NCI-H2196 treated with DMSO at 0.1 percent for 48 hours (cell line): ENCODE measurements around the gene SMIM14.
"Not testable (repeated sequence)": the region's sequence is repeated elsewhere in the genome, so short reads cannot be mapped to it uniquely, and the experiment has no call there.

Experiments used
- DNase-seq: peaks from one replicate; lab custom pipeline; 2025; ENCODE audit not compliant: unreplicated experiment; lab: John Stamatoyannopoulos, UW

The SMIM14 gene

GRCh38 chr4:39648213-39648612, 9.5 kb upstream of the SMIM14 start:
- DNase-seq: no peak

GRCh38 chr4:39642885-39643552, 4.4 kb upstream of the SMIM14 start:
- no peak for DNase-seq

- DNase-seq: no peak
Measured at GRCh38 chr4:39641451-39641850, 2.8 kb upstream of the SMIM14 start.

GRCh38 chr4:39637586-39638353, 895 bp downstream of the SMIM14 start:
- DNase-seq: peak; percentile 23

- no peak for DNase-seq
Measured at GRCh38 chr4:39637221-39637585, 1.5 kb downstream of the SMIM14 start.

- no peak for DNase-seq
Measured at GRCh38 chr4:39636531-39637184, 2.0 kb downstream of the SMIM14 start.

- no peak for DNase-seq
Measured at GRCh38 chr4:39635023-39635422, 3.6 kb downstream of the SMIM14 start.

GRCh38 chr4:39631700-39632079, 7.0 kb downstream of the SMIM14 start:
- DNase-seq: no peak

GRCh38 chr4:39627413-39627812, 11.3 kb downstream of the SMIM14 start:
- no peak for DNase-seq

GRCh38 chr4:39626913-39627312, 11.8 kb downstream of the SMIM14 start:
- DNase-seq: no peak

GRCh38 chr4:39626261-39626660, 12.4 kb downstream of the SMIM14 start:
- no peak for DNase-seq

- DNase-seq: no peak
Measured at GRCh38 chr4:39621582-39621981, 17.1 kb downstream of the SMIM14 start.

GRCh38 chr4:39620551-39621313, 17.9 kb downstream of the SMIM14 start:
- DNase-seq: no peak

- DNase-seq: no peak
Measured at GRCh38 chr4:39617534-39617933, 21.1 kb downstream of the SMIM14 start.

GRCh38 chr4:39616651-39617050, 22.0 kb downstream of the SMIM14 start:
- DNase-seq: no peak

GRCh38 chr4:39616112-39616511, 22.6 kb downstream of the SMIM14 start:
- DNase-seq: not testable (repeated sequence)

- DNase-seq: no peak
Measured at GRCh38 chr4:39614487-39615162, 24.0 kb downstream of the SMIM14 start.

- DNase-seq: no peak
Measured at GRCh38 chr4:39613093-39613656, 25.5 kb downstream of the SMIM14 start.

- no peak for DNase-seq
Measured at GRCh38 chr4:39609454-39609931, 29.2 kb downstream of the SMIM14 start.

- no peak for DNase-seq
Measured at GRCh38 chr4:39608451-39608850, 30.2 kb downstream of the SMIM14 start.
